H1 (cell line): ENCODE data around the gene SLC44A1. TPM values are rescaled to one million over a fixed set of nuclear protein-coding genes. Genes with fewer than 3 reads are reported as not detected.

Experiments used
- CTCF ChIA-PET: fragments of 300-600 bp; sonication (Branson Sonifier 250); formaldehyde crosslinking; loops from one replicate; lab custom pipeline; 2021; ENCODE audit not compliant: partially characterized antibody; lab: Charles Lee
- POLR2A ChIA-PET: fragments of 300-600 bp; sonication (Branson Sonifier 250); formaldehyde crosslinking; loops from one replicate; lab custom pipeline; 2021; ENCODE audit warnings: inconsistent platforms; ENCODE audit not compliant: partially characterized antibody; lab: Charles Lee
- DNase-seq, 2 experiments: peaks; one replicate each; pipeline versions ENCODE4 v3.0.0 to v3.0.0-alpha.2; 2010 to 2022; ENCODE audit warnings: low spot score in 2 of 2, low read depth in 1 of 2, mixed read lengths in 1 of 2
- FAIRE-seq: peaks from 2 replicates; lab custom pipeline; 2011; peaks lifted over from hg19 to GRCh38; lab: Jason Lieb, UNC
- H2AFZ ChIP-seq: 2 replicates; pipeline ENCODE4 v1.8.1; 2012; ENCODE audit warnings: low read length, inconsistent platforms
- H2AK5ac ChIP-seq: 2 replicates; pipeline ENCODE4 v1.6.1; 2013; ENCODE audit warnings: low read depth, low read length
- H2BK120ac ChIP-seq: replicated peaks from 2 replicates; pipeline ENCODE3; 2013; ENCODE audit warnings: low read depth, low read length, inconsistent platforms
- H2BK12ac ChIP-seq: 2 replicates; pipeline ENCODE4 v1.6.1; 2013; ENCODE audit warnings: low read depth, low read length
- H2BK15ac ChIP-seq: 2 replicates; pipeline ENCODE4 v1.6.1; 2013; ENCODE audit warnings: low read length
- H2BK20ac ChIP-seq: 2 replicates; pipeline ENCODE4 v1.6.1; 2013; ENCODE audit warnings: low read length
- H2BK5ac ChIP-seq: 2 replicates; pipeline ENCODE4 v1.6.1; 2013; ENCODE audit warnings: low read depth, low read length
- H3K14ac ChIP-seq: 2 replicates; pipeline ENCODE4 v1.6.1; 2013; ENCODE audit warnings: inconsistent platforms; ENCODE audit not compliant: insufficient read length
- H3K18ac ChIP-seq: 2 replicates; pipeline ENCODE4 v1.6.1; 2013; ENCODE audit warnings: low read length; ENCODE audit errors: extremely low read depth
- H3K23ac ChIP-seq: 2 replicates; pipeline ENCODE4 v1.6.1; 2013; ENCODE audit warnings: inconsistent platforms; ENCODE audit not compliant: insufficient read length
- H3K23me2 ChIP-seq: 2 replicates; pipeline ENCODE4 v1.6.1; 2013; ENCODE audit warnings: low read depth, low read length
- H3K27ac ChIP-seq: 2 replicates; pipeline ENCODE4 v1.6.1; 2011; ENCODE audit warnings: low read depth, low read length, inconsistent platforms
- H3K27me3 ChIP-seq, 4 experiments: replicated peaks in 1 of 4; 1 replicate in 1 of 4; 2 replicates in 3 of 4; pipeline versions ENCODE4 v1.6.1 to v1.8.1; 2011 to 2013; ENCODE audit warnings: low read length in 3 of 4, mild to moderate bottlenecking in 3 of 4, inconsistent platforms in 2 of 4, mixed read lengths in 2 of 4, moderate library complexity in 1 of 4; ENCODE audit not compliant: control insufficient read depth in 3 of 4, insufficient read depth in 3 of 4; ENCODE audit errors: extremely low read depth in 1 of 4
- H3K36me3 ChIP-seq, 4 experiments: 2 replicates each; pipeline versions ENCODE4 v1.6.1 to v1.8.1; 2011 to 2013; ENCODE audit warnings: mild to moderate bottlenecking in 4 of 4, low read length in 3 of 4, moderate library complexity in 2 of 4, control low read depth in 1 of 4, inconsistent platforms in 1 of 4; ENCODE audit not compliant: insufficient read depth in 4 of 4, control insufficient read depth in 2 of 4
- H3K4ac ChIP-seq: replicated peaks from 2 replicates; pipeline ENCODE3; 2013; ENCODE audit warnings: low read length, low read depth, mixed read lengths, inconsistent platforms; ENCODE audit not compliant: insufficient read length
- H3K4me1 ChIP-seq, 4 experiments: replicated peaks in 1 of 4; 1 replicate in 1 of 4; 2 replicates in 3 of 4; pipeline versions ENCODE4 v1.6.1 to v1.8.1; 2011 to 2013; ENCODE audit warnings: low read length in 3 of 4, inconsistent platforms in 2 of 4, mixed read lengths in 1 of 4; ENCODE audit not compliant: insufficient read depth in 4 of 4, control insufficient read depth in 3 of 4
- H3K4me2 ChIP-seq, 2 experiments: 2 replicates each; pipeline versions ENCODE4 v1.6.1 to v1.8.1; 2011 to 2013; ENCODE audit warnings: low read depth in 2 of 2, low read length in 2 of 2, control low read depth in 1 of 2, inconsistent platforms in 1 of 2, mild to moderate bottlenecking in 1 of 2; ENCODE audit not compliant: insufficient read depth in 1 of 2
- H3K4me3 ChIP-seq, 4 experiments: fragments of 200-600, 300-600 bp in 1 of 4; sonication (generic), shearing (Covaris generic), sonication (Bioruptor Twin) in 1 of 4; 2 replicates each; pipeline versions ENCODE4 v1.5.1 to v1.8.1; 2011 to 2016; ENCODE audit warnings: low read length in 4 of 4, low read depth in 3 of 4, control low read depth in 2 of 4, inconsistent platforms in 2 of 4, mild to moderate bottlenecking in 2 of 4, mixed read lengths in 1 of 4, moderate library complexity in 1 of 4; ENCODE audit not compliant: insufficient read depth in 2 of 4; ENCODE audit errors: extremely low read depth in 1 of 4
- H3K56ac ChIP-seq: replicated peaks from 2 replicates; pipeline ENCODE3; 2013; ENCODE audit warnings: low read depth, mild to moderate bottlenecking, mixed read lengths, low read length, inconsistent platforms; ENCODE audit not compliant: insufficient read length
- H3K79me1 ChIP-seq: 2 replicates; pipeline ENCODE4 v1.6.1; 2013; ENCODE audit warnings: low read depth, low read length, control low read depth
- H3K79me2 ChIP-seq, 2 experiments: 2 replicates each; pipeline versions ENCODE4 v1.6.1 to v1.8.1; 2012 to 2013; ENCODE audit warnings: low read length in 2 of 2, mild to moderate bottlenecking in 2 of 2, inconsistent platforms in 1 of 2; ENCODE audit not compliant: insufficient read depth in 2 of 2, control insufficient read depth in 1 of 2
- H3K9ac ChIP-seq, 4 experiments: replicated peaks in 1 of 4; 1 replicate in 1 of 4; 2 replicates in 3 of 4; pipeline versions ENCODE4 v1.6.1 to v1.8.1; 2011 to 2013; ENCODE audit warnings: low read depth in 3 of 4, low read length in 3 of 4, control low read depth in 2 of 4, mild to moderate bottlenecking in 2 of 4, moderate library complexity in 2 of 4, inconsistent platforms in 1 of 4; ENCODE audit errors: extremely low read depth in 1 of 4
- H3K9me3 ChIP-seq, 2 experiments: 2 replicates each; pipeline versions ENCODE4 v1.6.1 to v1.8.1; 2012 to 2013; ENCODE audit warnings: mild to moderate bottlenecking in 2 of 2, moderate library complexity in 2 of 2, control low read depth in 1 of 2, inconsistent platforms in 1 of 2, low read depth in 1 of 2, low read length in 1 of 2, mixed read lengths in 1 of 2; ENCODE audit not compliant: insufficient read depth in 2 of 2
- H4K20me1 ChIP-seq, 2 experiments: replicated peaks in 1 of 2; 2 replicates each; pipeline versions ENCODE3 to v1.8.1; 2011 to 2013; ENCODE audit warnings: inconsistent platforms in 2 of 2, low read length in 2 of 2, mild to moderate bottlenecking in 1 of 2; ENCODE audit not compliant: insufficient read depth in 2 of 2, control insufficient read depth in 1 of 2
- H4K5ac ChIP-seq: 2 replicates; pipeline ENCODE4 v1.6.1; 2013; ENCODE audit warnings: low read length, low read depth, mixed read lengths, inconsistent platforms; ENCODE audit not compliant: insufficient read length
- H4K8ac ChIP-seq: 2 replicates; pipeline ENCODE4 v1.8.0; 2013; ENCODE audit warnings: mild to moderate bottlenecking, moderate library complexity, low read length, inconsistent platforms; ENCODE audit not compliant: insufficient read depth; ENCODE audit errors: extremely low read depth
- H4K91ac ChIP-seq: replicated peaks from 2 replicates; pipeline ENCODE3; 2013; ENCODE audit warnings: low read length, mixed read lengths, inconsistent platforms; ENCODE audit not compliant: insufficient read length
- CBX8 ChIP-seq: fragments of 300-800, 300-1000 bp; sonication (generic); IDR thresholded peaks from 2 replicates; pipeline ENCODE4 v1.7.1; 2016; ENCODE audit warnings: low read depth, low read length, borderline replicate concordance
- EZH2 ChIP-seq: fragments of 200-600 bp; sonication (generic); IDR thresholded peaks from 2 replicates; pipeline ENCODE4 v1.7.1; 2012; ENCODE audit warnings: low read depth, mild to moderate bottlenecking, moderate library complexity, low read length, inconsistent platforms; ENCODE audit not compliant: severe bottlenecking
- MAFK ChIP-seq: IDR thresholded peaks from 2 replicates; pipeline ENCODE4 v1.6.1; 2012; ENCODE audit warnings: low read depth, mild to moderate bottlenecking, improper control_type of control experiment, low read length
- POU5F1 ChIP-seq: IDR thresholded peaks from 2 replicates; pipeline ENCODE4 v1.6.1; 2011; ENCODE audit warnings: low read depth, mild to moderate bottlenecking, low read length, moderate library complexity
- SIX5 ChIP-seq: IDR thresholded peaks from 2 replicates; pipeline ENCODE4 v1.6.1; 2011; ENCODE audit warnings: mild to moderate bottlenecking, low read depth, low read length
- SP1 ChIP-seq: IDR thresholded peaks from 2 replicates; pipeline ENCODE4 v1.6.1; 2011; ENCODE audit warnings: low read depth, low read length
- TCF12 ChIP-seq: IDR thresholded peaks from 2 replicates; pipeline ENCODE4 v1.6.1; 2011; ENCODE audit warnings: low read depth, mild to moderate bottlenecking, low read length
- ZNF274 ChIP-seq: IDR thresholded peaks from 2 replicates; pipeline ENCODE4 v1.7.0; 2012; ENCODE audit warnings: low read length, borderline replicate concordance; ENCODE audit errors: extremely low read depth
- WGBS, 2 experiments: shearing (Covaris generic) in 1 of 2; methylation state at CpG; one replicate each; pipeline versions ENCODE4 v1.1.6 to v1.1.7; 2013 to 2015; ENCODE audit warnings: low lambda C conversion rate in 2 of 2, mixed read lengths in 2 of 2, inconsistent platforms in 1 of 2, low coverage in 1 of 2, missing lambda C conversion rate in 1 of 2; ENCODE audit not compliant: insufficient replicate concordance in 2 of 2, insufficient coverage in 1 of 2, insufficient read length in 1 of 2; ENCODE audit errors: extremely low coverage in 1 of 2, missing lambda C conversion rate in 1 of 2; 5-methylcytosine and 5-hydroxymethylcytosine counted together
- polyA plus RNA-seq, 7 experiments: library from polyadenylated mRNA; depleted of rRNA in 3 of 7; stranded (reverse) in 5 of 7; unstranded in 2 of 7; fragments of >200 nt in 5 of 7; fragments of 200-250 nt in 2 of 7; gene quantifications; 1 replicate in 5 of 7; 2 replicates in 1 of 7; 4 replicates in 1 of 7; pipeline versions ENCODE4 v1.2.1 to v1.2.3, GENCODE V29; 2011 to 2013; ENCODE audit warnings: missing spikeins in 2 of 7, mixed read lengths in 2 of 7
- total RNA-seq: library from RNA; stranded (reverse); fragmentation: NEBNext Ultra II Directional; extraction: Animal tissue kit (Norgen Biotek cat#: 25700); gene quantifications from 2 replicates; pipeline ENCODE4 v1.2.1, GENCODE V29; 2021
- TF ChIP-seq, protein P1 (sequence below): IDR thresholded peaks from 2 replicates; pipeline ENCODE4 v1.6.1; 2011; ENCODE audit warnings: low read length, improper control_type of control experiment
- TF ChIP-seq, protein P2 (sequence below): IDR thresholded peaks from 2 replicates; pipeline ENCODE4 v1.6.1; 2011; ENCODE audit warnings: low read depth, mild to moderate bottlenecking, low read length; ENCODE audit not compliant: insufficient read depth
- TF ChIP-seq, protein P3 (sequence below): IDR thresholded peaks from 2 replicates; pipeline ENCODE4 v1.6.1; 2012; ENCODE audit warnings: low read length, inconsistent platforms

SLC44A1 gene
- total and polyA plus RNA-seq, 2 of the 8 experiments (the other 6 are each of a cell fraction or from before 2014, with no cell fraction given): 30.5 to 71.2 TPM

DNA sequence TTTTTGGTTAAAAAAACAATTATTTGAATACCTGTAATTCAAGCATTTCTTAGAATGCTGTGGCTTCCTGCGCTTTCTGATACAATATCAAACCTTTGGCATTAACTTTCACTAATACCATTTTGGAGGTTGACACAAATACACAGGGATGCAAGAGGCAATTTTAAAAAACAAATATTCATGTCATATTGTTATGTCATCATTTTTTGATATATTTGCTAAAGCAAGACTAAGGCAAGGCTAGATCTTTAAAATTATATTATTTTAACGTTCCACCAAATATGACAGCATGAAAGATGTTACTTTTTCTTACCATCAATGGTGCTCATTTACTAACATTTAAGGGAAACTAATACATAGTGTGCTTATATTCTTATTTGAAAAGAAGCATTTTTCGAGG, 110.0 kb downstream of the SLC44A1 start:
- H3K4me3 ChIP-seq: no peak overlapping the region
- H2AK5ac ChIP-seq: no peak overlapping the region
- H3K4ac ChIP-seq: no peak overlapping the region
- H2BK15ac ChIP-seq: no peak overlapping the region
- no peaks in the 10 kb centered on the region for H3K27me3 ChIP-seq
- H3K36me3 ChIP-seq: peaks cover 0 to 9% (median 0%) of the 10 kb centered on the region in 4 experiments; a peak in 2 of 8 replicates
- no peak overlapping the region for H2BK20ac ChIP-seq
- no peak overlapping the region for H4K5ac ChIP-seq
- H4K8ac ChIP-seq: no peak overlapping the region
- POLR2A ChIA-PET: no interaction called here
- no peak overlapping the region for H2BK12ac ChIP-seq
- H2BK5ac ChIP-seq: no peak overlapping the region
- no peaks in the 10 kb centered on the region for H3K79me2 ChIP-seq
- H3K4me1 ChIP-seq: no peaks in the 10 kb centered on the region
- H3K79me1 ChIP-seq: 0 out of 2 replicates have a peak, but pooled peaks cover 2% of the 10 kb centered on the region
- no peak overlapping the region for H3K27ac ChIP-seq
- H2BK120ac ChIP-seq: no peak overlapping the region
- no peak overlapping the region for H3K14ac ChIP-seq
- H3K56ac ChIP-seq: no peak overlapping the region
- DNase-seq: no peak
- H2AFZ ChIP-seq: no peak overlapping the region
- no peak overlapping the region for H4K91ac ChIP-seq
- CTCF ChIA-PET: no interaction called here
- H3K18ac ChIP-seq: no peak overlapping the region
- WGBS, 2 experiments: 89% methylated on average over 3 of the region's 3 CpGs; no CpG with 5 or more reads in 1 of the 2 experiments
- no peak for FAIRE-seq
- H3K9ac ChIP-seq: no peak overlapping the region
- no peaks in the 10 kb centered on the region for H3K9me3 ChIP-seq
- H3K4me2 ChIP-seq: no peak overlapping the region
- no peaks in the 10 kb centered on the region for H4K20me1 ChIP-seq
- peaks cover 2% of the 10 kb centered on the region; the same call in 1 of the 2 replicates for H3K23me2 ChIP-seq
- no peak overlapping the region for H3K23ac ChIP-seq
- TF ChIP-seq SP1 (no peak), TCF12 (no peak), POU5F1 (no peak), EZH2 (no peak), MAFK (no peak), CBX8 (no peak), SIX5 (no peak), ZNF274 (no peak)
- TF ChIP-seq, protein P1, sequence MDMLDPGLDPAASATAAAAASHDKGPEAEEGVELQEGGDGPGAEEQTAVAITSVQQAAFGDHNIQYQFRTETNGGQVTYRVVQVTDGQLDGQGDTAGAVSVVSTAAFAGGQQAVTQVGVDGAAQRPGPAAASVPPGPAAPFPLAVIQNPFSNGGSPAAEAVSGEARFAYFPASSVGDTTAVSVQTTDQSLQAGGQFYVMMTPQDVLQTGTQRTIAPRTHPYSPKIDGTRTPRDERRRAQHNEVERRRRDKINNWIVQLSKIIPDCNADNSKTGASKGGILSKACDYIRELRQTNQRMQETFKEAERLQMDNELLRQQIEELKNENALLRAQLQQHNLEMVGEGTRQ: no peak
- TF ChIP-seq, protein P2, sequence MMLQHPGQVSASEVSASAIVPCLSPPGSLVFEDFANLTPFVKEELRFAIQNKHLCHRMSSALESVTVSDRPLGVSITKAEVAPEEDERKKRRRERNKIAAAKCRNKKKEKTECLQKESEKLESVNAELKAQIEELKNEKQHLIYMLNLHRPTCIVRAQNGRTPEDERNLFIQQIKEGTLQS: no peak
- TF ChIP-seq, protein P3, sequence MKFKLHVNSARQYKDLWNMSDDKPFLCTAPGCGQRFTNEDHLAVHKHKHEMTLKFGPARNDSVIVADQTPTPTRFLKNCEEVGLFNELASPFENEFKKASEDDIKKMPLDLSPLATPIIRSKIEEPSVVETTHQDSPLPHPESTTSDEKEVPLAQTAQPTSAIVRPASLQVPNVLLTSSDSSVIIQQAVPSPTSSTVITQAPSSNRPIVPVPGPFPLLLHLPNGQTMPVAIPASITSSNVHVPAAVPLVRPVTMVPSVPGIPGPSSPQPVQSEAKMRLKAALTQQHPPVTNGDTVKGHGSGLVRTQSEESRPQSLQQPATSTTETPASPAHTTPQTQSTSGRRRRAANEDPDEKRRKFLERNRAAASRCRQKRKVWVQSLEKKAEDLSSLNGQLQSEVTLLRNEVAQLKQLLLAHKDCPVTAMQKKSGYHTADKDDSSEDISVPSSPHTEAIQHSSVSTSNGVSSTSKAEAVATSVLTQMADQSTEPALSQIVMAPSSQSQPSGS: no peak
